C4-2B (cell line): ENCODE data around the gene FAM163B.

Source experiments
- CTCF ChIP-seq: fragments of 450-650 bp; conservative IDR thresholded peaks from 2 replicates; pipeline ENCODE4 v1.5.1; 2017; ENCODE audit warnings: mild to moderate bottlenecking
- ZFX ChIP-seq: fragments of 450-650 bp; IDR thresholded peaks from 2 replicates; pipeline ENCODE4 v1.6.1; 2017

GRCh38 chr9:133599470-133600173 is 9.6 kb downstream of the FAM163B start:
- TF ChIP-seq CTCF: no peak
- TF ChIP-seq ZFX: no peak
